ENCODE measurements around the gene HIVEP3.

Gene HIVEP3

DNA sequence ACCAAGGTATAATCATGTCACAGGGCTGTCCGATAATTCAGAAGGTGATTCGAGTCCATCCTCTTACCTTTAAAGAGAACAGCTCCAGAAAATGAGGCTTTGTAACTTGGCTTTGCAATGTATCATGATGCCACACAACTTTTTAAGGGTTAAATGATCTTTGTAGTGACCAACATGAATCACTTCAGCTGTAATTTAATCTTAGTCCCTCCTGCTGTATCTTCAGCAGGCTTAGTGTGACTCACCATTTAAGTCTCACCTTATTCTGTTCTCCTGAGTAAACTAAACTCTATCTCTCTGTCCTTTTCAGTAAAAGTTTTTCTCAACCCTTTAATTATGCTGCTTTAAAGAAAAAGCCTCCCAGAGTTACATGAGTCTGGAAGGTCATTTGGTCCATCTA is 1.9 kb upstream of the HIVEP3 start:
- DNase-seq: peak; percentile 77

GRCh38 chr1:41919764-41920397 is 1.2 kb upstream of the HIVEP3 start:
- peak; percentile 98 for DNase-seq

GRCh38 chr1:41919131-41919530 is 409 bp upstream of the HIVEP3 start:
- peak; percentile 66 for DNase-seq

DNA sequence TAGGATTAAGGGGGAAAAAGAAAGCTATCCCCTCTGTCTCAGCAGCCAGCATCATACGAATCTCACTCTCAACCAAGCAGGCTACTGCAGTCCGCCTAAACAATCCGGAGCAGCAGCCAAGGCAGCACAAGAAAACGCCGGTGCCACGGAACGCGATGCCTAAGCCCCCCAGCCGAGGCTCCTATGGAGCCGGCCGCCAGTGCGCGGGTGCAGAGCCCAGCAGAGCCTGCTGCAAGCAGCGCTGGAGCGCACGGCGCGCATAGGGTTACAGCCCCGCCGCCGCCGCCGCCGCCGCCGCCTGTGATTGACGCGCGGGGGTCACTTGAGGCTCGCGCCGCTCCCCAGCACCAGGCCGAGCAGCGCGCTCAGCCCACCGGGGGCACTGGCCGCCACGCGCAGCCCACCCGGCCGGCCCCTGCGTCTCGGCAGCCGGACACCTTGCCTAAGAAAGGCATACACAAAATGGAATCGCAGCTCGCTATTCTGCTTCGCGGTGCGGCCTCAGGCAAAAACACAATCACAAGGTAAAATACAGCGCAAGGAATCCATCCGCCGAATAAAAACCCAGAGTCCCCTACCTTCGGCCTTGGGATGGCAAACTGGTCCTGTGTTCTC is 780 bp downstream of the HIVEP3 start:
- DNase-seq: peak; percentile 85

- no peak for DNase-seq
These were observed 1.6 kb downstream of the HIVEP3 start for GRCh38 chr1:41917076-41917475.

DNA sequence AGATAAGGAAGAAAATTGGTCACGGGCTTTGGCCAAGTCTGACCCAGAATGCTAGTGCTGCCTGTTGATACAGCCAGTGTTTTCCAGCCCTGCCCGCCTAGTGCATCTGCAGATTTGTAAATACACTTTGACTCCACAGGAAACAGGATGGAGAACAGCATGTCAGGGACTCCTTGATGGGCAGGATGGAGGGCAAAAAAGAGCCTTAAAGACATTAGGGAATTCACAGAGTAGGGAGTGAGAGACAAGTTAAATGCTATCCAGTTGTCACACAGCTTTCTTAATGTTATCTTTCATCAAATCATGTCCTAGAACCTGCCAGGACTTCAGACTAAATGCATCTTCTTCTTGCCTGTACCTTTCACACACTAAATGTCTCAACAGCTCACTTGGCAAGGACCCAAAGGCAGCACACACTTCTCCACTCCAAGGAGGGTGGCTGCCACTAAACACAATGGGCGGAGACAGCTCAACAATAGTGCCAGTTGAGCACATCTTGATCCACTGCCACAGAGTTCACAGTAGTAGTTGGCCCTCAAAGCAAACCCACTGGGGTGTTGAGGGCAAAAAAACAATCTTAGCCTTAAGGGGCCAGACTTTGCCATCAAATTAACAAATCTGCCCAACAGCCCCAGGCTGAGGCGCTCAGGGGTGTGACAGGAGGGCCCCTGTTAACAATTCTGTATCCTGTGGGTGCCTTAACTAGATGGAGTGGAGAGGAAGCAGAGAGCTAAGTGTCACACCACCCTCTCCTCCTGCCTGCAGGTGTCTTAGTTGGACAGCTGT is 2.7 kb downstream of the HIVEP3 start:
- DNase-seq: peak; percentile 68

GRCh38 chr1:41914516-41914915 is 4.2 kb downstream of the HIVEP3 start:
- DNase-seq: peak; percentile 39

DNA sequence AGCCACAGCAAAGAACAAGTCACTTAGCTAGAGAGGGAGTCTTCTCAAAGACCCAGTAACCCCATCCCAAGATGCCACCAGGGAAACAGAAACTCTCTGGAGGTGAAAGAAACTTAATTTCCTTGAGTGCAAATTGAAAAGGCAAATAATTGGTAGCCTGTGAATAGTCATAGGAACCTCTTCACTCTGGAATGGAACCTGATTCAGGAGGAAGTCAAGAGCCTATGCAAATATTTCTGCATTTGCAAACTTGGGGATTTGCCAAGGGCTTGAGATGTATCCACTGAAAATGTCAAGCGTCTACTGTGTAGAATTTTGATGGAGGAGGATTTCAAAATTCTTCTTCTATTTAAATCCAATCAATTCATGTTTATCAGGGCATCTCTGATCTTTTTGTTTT is 5.7 kb downstream of the HIVEP3 start:
- DNase-seq: peak; percentile 91

GRCh38 chr1:41908288-41908895 is 10.3 kb downstream of the HIVEP3 start:
- no peak for DNase-seq

DNA sequence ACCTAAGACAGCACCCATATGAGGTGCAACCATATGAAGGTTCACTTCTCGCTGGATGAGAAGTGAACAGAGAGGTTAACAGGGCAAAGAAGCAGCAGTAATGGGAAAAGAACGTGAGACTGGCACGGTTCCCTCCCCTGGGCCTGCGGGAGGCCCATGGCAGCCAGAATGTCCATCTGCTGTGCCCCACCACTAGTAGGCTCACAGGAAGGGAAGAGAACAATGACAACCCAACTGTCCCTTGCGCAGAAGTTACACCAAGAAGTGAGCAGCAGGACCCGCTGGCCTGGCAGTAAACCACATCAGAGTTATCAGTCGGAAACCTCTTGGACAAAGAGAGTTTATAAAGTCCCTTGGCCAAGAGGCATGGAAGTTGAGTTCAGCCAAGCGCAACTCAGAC is 11.3 kb downstream of the HIVEP3 start:
- no peak for DNase-seq

- DNase-seq: no peak
These were observed 11.8 kb downstream of the HIVEP3 start for GRCh38 chr1:41906943-41907342.

DNA sequence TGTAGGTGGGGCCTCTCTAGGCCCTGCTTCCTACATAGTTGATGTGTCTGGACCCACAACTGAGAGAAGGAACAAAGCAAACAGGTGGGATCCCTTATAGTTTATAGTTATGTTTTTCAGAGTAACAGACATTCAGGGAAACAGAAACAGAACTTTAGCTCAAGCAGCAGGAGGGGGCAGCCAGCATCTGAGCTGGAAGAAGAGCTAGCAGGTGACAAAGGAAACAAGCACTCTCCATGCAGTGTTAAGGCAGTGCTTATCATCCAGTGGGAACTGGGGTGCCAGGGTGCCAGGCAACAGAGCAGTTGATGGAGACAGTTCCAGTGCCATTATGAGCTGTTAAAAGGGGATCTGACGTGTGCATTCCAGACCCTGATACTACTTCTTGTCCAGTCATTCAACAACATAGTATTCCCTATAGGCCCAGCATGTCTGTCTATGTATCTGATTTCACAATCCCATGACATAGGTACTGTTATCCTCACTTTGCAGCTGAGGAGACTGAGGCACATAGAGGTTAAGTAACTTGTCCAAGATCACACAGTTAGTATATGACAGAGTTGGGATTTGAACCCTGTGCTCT is 13.5 kb downstream of the HIVEP3 start:
- no peak for DNase-seq

GRCh38 chr1:41902664-41903063 is 16.1 kb downstream of the HIVEP3 start:
- no peak for DNase-seq

- no peak for DNase-seq
These were observed 16.6 kb downstream of the HIVEP3 start for GRCh38 chr1:41902159-41902577.

DNA sequence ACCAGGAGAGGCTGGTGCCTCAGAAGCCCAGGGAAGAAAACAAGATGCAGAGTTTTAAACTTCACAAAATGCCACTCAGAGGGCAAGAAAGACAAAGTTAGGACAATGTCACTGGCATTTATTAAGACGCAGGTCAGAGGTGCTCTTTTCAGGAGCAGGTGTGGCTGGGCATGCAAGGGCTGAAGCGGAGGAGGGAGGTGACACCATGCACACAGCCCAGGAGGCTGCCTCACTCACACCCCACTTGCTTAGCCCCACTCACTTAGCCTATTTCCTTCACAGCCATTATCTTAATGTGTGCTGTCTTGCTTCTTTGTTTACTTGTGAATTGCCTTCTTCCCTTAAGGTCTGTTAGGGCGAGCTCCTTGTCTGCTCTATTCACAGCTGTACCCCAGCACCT is 17.2 kb downstream of the HIVEP3 start:
- DNase-seq: no peak

DNA sequence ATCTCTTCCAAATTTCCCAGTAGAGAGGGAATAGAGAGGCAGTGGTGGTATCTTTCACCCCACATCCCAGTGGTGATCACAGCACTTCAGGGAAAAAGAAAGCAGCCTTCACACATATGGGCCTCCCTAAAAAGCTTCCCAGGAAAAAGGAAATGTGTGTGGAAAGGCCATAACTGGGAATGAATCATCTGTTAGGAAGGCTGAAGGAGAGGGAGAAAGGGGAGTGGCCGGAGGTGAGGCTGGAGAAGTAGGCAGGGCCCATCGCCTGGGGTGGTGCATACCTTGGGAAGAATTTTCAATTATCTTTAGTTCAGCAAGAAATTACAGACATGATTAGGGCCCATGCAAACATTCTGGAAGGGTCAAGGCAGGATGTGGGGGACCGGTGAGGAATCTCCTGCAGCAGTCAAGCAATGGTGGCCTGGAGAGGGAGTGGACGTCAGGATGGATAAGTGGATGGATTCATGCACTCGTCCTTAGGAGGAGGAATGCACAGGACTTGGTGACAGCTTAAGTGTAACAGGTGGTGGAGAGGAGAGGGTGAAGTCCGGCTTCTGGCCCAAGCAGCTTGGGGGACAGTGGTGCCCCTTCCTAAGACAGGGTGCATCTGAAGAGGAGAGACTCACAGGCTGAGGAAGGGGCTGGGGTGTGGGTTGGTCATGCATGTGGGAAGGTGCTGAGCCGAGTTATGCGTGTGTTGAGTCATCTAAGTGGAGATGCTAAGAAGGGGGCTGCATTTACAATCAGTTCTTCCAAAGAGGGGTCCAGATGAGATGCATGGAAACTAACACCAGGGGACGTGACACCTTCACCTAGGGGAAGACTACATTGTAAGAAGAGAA is 17.9 kb downstream of the HIVEP3 start:
- DNase-seq: no peak

- peak; percentile 58 for DNase-seq
These were observed 20.5 kb downstream of the HIVEP3 start for GRCh38 chr1:41898191-41898713.

- no peak for DNase-seq
These were observed 23.2 kb downstream of the HIVEP3 start for GRCh38 chr1:41895552-41895951.

DNA sequence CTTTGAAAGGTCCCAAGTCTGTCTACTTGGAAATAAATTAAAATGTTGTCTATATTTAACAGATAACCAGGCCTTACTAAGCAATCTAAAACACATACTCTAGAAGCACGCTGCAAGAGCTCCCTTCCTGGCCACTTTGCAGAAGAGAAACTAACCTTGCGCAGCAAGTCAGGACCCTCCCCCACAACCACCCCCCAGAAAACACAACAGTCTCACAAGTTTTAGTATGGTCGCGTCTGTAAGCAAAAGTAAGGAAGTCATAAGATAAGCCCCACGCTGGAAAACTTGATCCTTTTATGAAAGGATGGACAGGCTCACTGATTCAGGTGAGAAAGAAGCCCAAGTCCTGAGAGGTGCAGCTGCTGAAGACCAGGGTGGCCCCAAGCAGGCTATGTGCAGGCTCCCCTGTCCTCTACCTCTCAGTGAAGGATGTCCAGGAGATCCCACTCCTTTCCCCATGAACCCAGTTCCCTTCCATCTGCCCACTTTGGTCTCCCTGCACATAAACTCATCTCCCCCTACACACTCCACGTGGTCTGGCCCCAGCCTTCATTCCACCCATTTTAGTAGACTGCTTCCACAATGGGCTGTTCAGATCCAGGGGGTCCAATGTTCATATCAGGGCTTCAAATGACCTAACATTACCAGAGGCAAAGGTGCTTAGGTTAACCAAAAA is 23.8 kb downstream of the HIVEP3 start:
- no peak for DNase-seq

- DNase-seq: no peak
These were observed 24.5 kb downstream of the HIVEP3 start for GRCh38 chr1:41894101-41894807.

DNA sequence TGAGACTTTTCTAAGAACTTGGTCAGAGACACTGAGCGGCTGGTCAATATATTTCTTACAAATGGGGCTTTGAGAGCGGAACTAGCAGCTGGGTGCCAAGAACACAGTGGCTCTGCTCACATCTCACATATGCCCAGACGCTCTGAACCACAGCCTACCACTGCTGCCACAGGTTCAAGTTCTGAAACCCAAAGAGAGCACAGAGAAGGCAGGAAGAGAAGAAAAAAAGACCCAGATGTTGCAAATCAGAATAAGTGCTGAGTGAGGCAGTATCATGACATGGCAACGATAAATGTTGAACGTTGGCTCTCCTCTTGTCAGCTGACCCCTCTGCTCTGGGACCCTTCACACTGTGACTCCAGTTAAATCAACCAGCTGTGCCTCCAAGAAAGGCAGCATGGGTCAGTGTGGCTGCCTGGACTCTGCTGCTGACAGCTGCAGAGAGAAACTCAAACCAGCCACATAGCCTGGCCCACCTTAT is 26.4 kb downstream of the HIVEP3 start:
- no peak for DNase-seq

All from DMS53 (cell line).